GM12878 (cell line): ENCODE data around the gene TRMT1. TPM values are rescaled to one million over a fixed set of nuclear protein-coding genes. Genes with fewer than 3 reads are reported as not detected.

Experiments used
- ATAC-seq: fragments of 200-7000 bp; cut with Tn5 transposase; 3 replicates; pipeline ENCODE4 v1.9.1; 2020; ENCODE audit warnings: mild to moderate bottlenecking, moderate library complexity
- BruUV-seq: library from RNA; stranded (reverse); fragments of 400-500 nt; replicated peaks from 2 replicates; lab custom pipeline; 2021; lab: Mats Ljungman, UMichigan
- CTCF ChIA-PET: fragments of 300-600 bp; sonication (Branson Sonifier 250); formaldehyde crosslinking; extraction: SDS; loops from one replicate; lab custom pipeline; 2021; ENCODE audit warnings: inconsistent platforms; lab: Yijun Ruan, JAX
- POLR2A ChIA-PET: fragments of 350-600 bp; formaldehyde crosslinking; extraction: SDS; loops from one replicate; lab custom pipeline; 2021; ENCODE audit warnings: inconsistent platforms; lab: Charles Lee
- RAD21 ChIA-PET: fragments of 300-600 bp; sonication (Branson Sonifier 250); formaldehyde crosslinking; loops from one replicate; lab custom pipeline; 2023; ENCODE audit warnings: antibody characterized with exemption; ENCODE audit not compliant: unreplicated experiment; lab: Charles Lee
- SMC1A ChIA-PET: fragments of 300-600 bp; sonication (Branson Sonifier 250); formaldehyde crosslinking; loops from one replicate; lab custom pipeline; 2023; ENCODE audit not compliant: unreplicated experiment, uncharacterized antibody; lab: Charles Lee
- DNase-seq: peaks from one replicate; pipeline ENCODE4 v3.0.0-alpha.2; 2011; ENCODE audit warnings: low read depth, low spot score
- FAIRE-seq: peaks from 3 replicates; lab custom pipeline; 2011; peaks lifted over from hg19 to GRCh38; lab: Jason Lieb, UNC
- H2AFZ ChIP-seq: 2 replicates; pipeline ENCODE4 v1.6.0; 2011; ENCODE audit warnings: low read depth, low read length, control low read depth; ENCODE audit not compliant: control insufficient read depth
- H3K27ac ChIP-seq: 2 replicates; pipeline ENCODE4 v1.5.1; 2011; ENCODE audit warnings: control low read depth; ENCODE audit not compliant: control insufficient read depth, insufficient read depth
- H3K27me3 ChIP-seq, 2 experiments: replicated peaks in 1 of 2; 2 replicates each; pipeline versions ENCODE4 v1.6.0 to v1.6.1; 2011; ENCODE audit warnings: low read length in 1 of 2; ENCODE audit not compliant: control insufficient read depth in 2 of 2, insufficient read depth in 2 of 2
- H3K36me3 ChIP-seq, 2 experiments: 2 replicates each; pipeline ENCODE4 v1.5.1; 2011; ENCODE audit warnings: low read length in 1 of 2; ENCODE audit not compliant: control insufficient read depth in 2 of 2, insufficient read depth in 2 of 2
- H3K4me1 ChIP-seq: 2 replicates; pipeline ENCODE4 v1.6.1; 2011; ENCODE audit warnings: mild to moderate bottlenecking, low read length, moderate library complexity, mixed read lengths; ENCODE audit not compliant: control insufficient read depth, insufficient read depth
- H3K4me2 ChIP-seq: 2 replicates; pipeline ENCODE4 v1.6.0; 2011; ENCODE audit warnings: control low read depth; ENCODE audit not compliant: control insufficient read depth, insufficient read depth
- H3K4me3 ChIP-seq: fragments of 200-600 bp; sonication (generic); 2 replicates; pipeline ENCODE4 v1.5.1; 2016
- H3K79me2 ChIP-seq: 2 replicates; pipeline ENCODE4 v1.6.0; 2011; ENCODE audit warnings: low read length; ENCODE audit not compliant: control insufficient read depth, insufficient read depth
- H3K9ac ChIP-seq: 2 replicates; pipeline ENCODE4 v1.8.0; 2011; ENCODE audit warnings: low read length, control low read depth, mixed read lengths; ENCODE audit not compliant: control insufficient read depth, insufficient read depth
- H3K9me3 ChIP-seq: replicated peaks from 3 replicates; pipeline ENCODE4 v1.5.1; 2011; ENCODE audit warnings: mild to moderate bottlenecking, low read length; ENCODE audit not compliant: control insufficient read depth, insufficient read depth
- H4K20me1 ChIP-seq: 2 replicates; pipeline ENCODE4 v1.6.0; 2011; ENCODE audit not compliant: control insufficient read depth, insufficient read depth
- CBFB ChIP-seq: IDR thresholded peaks from 2 replicates; pipeline ENCODE4 v1.6.1; 2016; ENCODE audit warnings: antibody characterized with exemption, low read depth
- CHD1 ChIP-seq: IDR thresholded peaks from 2 replicates; pipeline ENCODE4 v1.6.1; 2012; ENCODE audit warnings: low read depth, low read length, improper control_type of control experiment
- CHD4 ChIP-seq: fragments of 200-600 bp; sonication (generic); IDR thresholded peaks from 2 replicates; pipeline ENCODE4 v1.6.1; 2016; ENCODE audit warnings: mild to moderate bottlenecking
- JUNB ChIP-seq: IDR thresholded peaks from 2 replicates; pipeline ENCODE4 v1.6.1; 2016; ENCODE audit warnings: antibody characterized with exemption, mild to moderate bottlenecking
- NR2C2 ChIP-seq: IDR thresholded peaks from 2 replicates; pipeline ENCODE4 v1.6.1; 2011; ENCODE audit warnings: borderline replicate concordance, low read depth; ENCODE audit not compliant: control insufficient read depth, insufficient read length
- RELA ChIP-seq: fragments of 450-650 bp; IDR thresholded peaks from 2 replicates; pipeline ENCODE4 v1.8.0; 2014; ENCODE audit warnings: borderline replicate concordance; ENCODE audit not compliant: partially characterized antibody
- SMAD5 ChIP-seq: IDR thresholded peaks from 2 replicates; pipeline ENCODE4 v1.6.1; 2016; ENCODE audit warnings: antibody characterized with exemption, low read depth
- SUPT20H ChIP-seq: IDR thresholded peaks from 2 replicates; pipeline ENCODE4 v1.6.1; 2011; ENCODE audit warnings: low read depth, mild to moderate bottlenecking, low read length, moderate library complexity, borderline replicate concordance; ENCODE audit not compliant: control insufficient read depth
- WGBS: methylation state at CpG from one replicate; pipeline ENCODE4 v1.1.6; 2016; ENCODE audit warnings: low lambda C conversion rate; ENCODE audit not compliant: insufficient replicate concordance, insufficient coverage; ENCODE audit errors: missing lambda C conversion rate; 5-methylcytosine and 5-hydroxymethylcytosine counted together
- in situ Hi-C: fragments of 300-500 bp; cut with MboI; formaldehyde crosslinking; loops from 9 replicates; pipeline ENCODE4 v1.14.3; 2018; ENCODE audit warnings: mixed read lengths
- intact Hi-C: fragments of 100-400 bp; cut with micrococcal nuclease; formaldehyde crosslinking; loops from one replicate; pipeline ENCODE4 v1.14.2; 2022; ENCODE audit not compliant: unreplicated experiment
- polyA plus RNA-seq, 11 experiments: library from polyadenylated mRNA; depleted of rRNA in 4 of 11; unstranded in 6 of 11; stranded (reverse) in 5 of 11; fragments of >200 nt; fragmentation: Nextera tagmentation in 4 of 11; fragmentation: Illumina TruSeq in 1 of 11; extraction: Ambion mirVana in 4 of 11; extraction: Trizol in 1 of 11; gene quantifications; 1 replicate in 1 of 11; 2 replicates in 10 of 11; pipeline versions ENCODE4 v1.2.1 to v1.2.3, GENCODE V29; 2011 to 2016; ENCODE audit warnings: inconsistent platforms in 2 of 11, missing spikeins in 2 of 11, low read depth in 1 of 11
- total RNA-seq, 4 experiments: library from RNA; depleted of rRNA in 3 of 4; stranded (reverse); fragments of >200 nt in 3 of 4; fragmentation: Illumina TruSeq in 1 of 4; extraction: Trizol in 1 of 4; gene quantifications; 2 replicates each; pipeline versions ENCODE4 v1.2.1 to v1.2.3, GENCODE V29; 2013 to 2021
- TF ChIP-seq, protein P1 (sequence below): fragments of 450-650 bp; formaldehyde crosslinking; IDR thresholded peaks from 2 replicates; pipeline ENCODE4 v1.4.0; 2022; ENCODE audit warnings: mild to moderate bottlenecking, moderate library complexity
- TF ChIP-seq, protein P2 (sequence below): fragments of 450-650 bp; formaldehyde crosslinking; IDR thresholded peaks from 2 replicates; pipeline ENCODE4 v1.5.0; 2022; ENCODE audit warnings: mild to moderate bottlenecking, missing genetic modification characterization

Gene TRMT1
- total and polyA plus RNA-seq, 10 of the 15 experiments (the other 5 are each of a cell fraction or from before 2014, with no cell fraction given) = 3.4 to 68.8 (median 34.8) TPM

DNA sequence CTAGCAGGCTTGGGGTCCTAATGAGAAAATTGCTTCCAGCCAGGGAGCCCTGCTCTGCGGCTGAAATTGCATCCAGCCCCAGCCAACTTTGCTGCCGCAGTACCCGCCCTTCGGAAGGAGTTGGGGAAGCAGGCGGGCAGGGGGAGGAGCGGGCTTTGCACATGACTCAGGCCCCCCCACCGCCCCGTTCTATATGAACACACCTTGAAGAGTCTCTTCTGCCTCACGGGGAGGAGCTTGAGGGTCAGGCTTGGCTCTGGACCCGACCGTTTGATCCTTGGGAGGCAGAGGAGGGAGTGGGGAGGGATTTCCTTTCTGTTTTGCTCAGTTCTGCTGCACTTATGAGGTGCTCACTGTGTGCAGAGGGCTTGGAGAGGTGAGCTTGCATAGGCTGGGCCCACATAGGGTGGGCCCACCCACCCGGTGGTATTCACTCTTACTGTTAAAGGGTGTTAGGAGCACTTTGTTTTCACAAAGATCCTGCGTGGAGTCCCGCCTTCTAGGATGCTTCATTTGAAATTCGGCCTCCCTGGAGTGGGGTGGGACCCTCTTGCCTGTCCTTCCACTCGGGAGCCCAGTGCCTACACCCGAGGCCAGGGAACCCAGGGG is 60.4 kb downstream of the TRMT1 start (continued):
- TF ChIP-seq, protein P1, sequence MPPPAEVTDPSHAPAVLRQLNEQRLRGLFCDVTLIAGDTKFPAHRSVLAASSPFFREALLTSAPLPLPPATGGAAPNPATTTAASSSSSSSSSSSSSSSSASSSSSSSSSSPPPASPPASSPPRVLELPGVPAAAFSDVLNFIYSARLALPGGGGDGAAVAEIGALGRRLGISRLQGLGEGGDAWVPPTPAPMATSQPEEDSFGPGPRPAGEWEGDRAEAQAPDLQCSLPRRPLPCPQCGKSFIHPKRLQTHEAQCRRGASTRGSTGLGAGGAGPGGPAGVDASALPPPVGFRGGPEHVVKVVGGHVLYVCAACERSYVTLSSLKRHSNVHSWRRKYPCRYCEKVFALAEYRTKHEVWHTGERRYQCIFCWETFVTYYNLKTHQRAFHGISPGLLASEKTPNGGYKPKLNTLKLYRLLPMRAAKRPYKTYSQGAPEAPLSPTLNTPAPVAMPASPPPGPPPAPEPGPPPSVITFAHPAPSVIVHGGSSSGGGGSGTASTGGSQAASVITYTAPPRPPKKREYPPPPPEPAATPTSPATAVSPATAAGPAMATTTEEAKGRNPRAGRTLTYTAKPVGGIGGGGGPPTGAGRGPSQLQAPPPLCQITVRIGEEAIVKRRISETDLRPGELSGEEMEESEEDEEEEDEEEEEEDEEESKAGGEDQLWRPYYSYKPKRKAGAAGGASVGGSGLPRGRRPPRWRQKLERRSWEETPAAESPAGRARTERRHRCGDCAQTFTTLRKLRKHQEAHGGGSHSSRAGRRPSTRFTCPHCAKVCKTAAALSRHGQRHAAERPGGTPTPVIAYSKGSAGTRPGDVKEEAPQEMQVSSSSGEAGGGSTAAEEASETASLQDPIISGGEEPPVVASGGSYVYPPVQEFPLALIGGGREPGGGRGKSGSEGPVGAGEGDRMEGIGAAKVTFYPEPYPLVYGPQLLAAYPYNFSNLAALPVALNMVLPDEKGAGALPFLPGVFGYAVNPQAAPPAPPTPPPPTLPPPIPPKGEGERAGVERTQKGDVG (CRISPR knock-in tag) = no peak
- TF ChIP-seq CHD1 = no peak
- TF ChIP-seq JUNB = no peak
- no peak for TF ChIP-seq NR2C2
- no peak for TF ChIP-seq CHD4
- TF ChIP-seq RELA = no peak
- TF ChIP-seq CBFB = no peak

DNA sequence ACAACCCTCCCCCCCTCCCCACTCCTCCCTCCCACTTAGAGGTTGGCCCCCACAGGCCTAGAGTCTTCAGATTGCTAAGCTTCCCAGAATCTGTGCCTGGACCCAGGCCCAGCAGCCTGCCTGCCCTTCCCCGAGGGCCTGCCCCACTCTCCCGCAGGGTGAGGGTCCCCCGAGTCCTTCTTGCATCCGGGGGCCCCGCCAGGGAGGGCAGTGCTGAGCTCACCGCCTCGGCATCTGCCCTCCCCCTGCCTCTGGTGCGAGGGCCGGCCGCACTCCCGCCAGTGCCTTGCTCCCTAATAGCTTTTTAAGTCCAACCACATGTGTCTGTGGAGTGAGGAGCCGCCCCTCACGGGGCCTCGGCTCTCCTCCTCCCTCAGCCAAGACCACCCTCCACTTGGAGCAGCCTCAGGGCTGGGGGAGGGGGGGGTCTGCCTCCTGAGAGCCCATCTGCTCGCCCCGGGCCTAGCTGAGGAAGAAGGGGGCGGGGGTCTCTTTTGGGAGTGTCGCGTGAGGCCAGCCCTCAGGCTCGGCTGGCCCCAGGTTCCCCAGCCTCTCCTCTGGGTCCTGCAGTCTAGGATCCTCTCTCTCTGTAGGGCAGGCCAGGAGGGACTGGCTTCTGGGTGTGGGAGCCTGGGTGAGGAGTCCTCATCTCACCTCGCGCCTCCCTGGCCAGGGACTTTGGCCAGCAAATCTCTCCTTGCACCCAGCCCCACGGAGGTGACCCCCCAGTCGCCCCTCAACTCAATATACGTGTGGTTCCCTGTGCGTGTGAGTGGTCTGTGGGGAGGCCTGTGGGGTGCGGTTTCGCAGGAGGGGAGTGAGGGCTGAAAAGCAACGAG is 61.1 kb downstream of the TRMT1 start:
- Histone ChIP-seq H3K4me2 (no peak overlapping the region), H3K36me3 (no peaks in the 10 kb centered on the region), H3K79me2 (no peaks in the 10 kb centered on the region), H3K9ac (no peak overlapping the region), H3K4me3 (no peak overlapping the region), H3K4me1 (no peaks in the 10 kb centered on the region), H3K27ac (no peak overlapping the region), H2AFZ (no peak overlapping the region), H3K27me3 (peaks cover 0 to 13% of the 10 kb centered on the region in 2 experiments; a peak in 3 of 4 replicates), H3K9me3 (no peaks in the 10 kb centered on the region), H4K20me1 (no peaks in the 10 kb centered on the region)
- 11% methylated on average over 29 of the region's 29 CpGs for WGBS
- SMC1A ChIA-PET = interaction anchor here (1.8 kb wide), 1 partner anchor 22 kb away, joined by 4 read pairs; no protein-coding TSS in a partner anchor
- RAD21 ChIA-PET = interaction anchor here (1.2 kb wide), 1 partner anchor 90 kb away, joined by 3 read pairs; no protein-coding TSS in a partner anchor
- no peak for DNase-seq
- CTCF ChIA-PET = interaction anchor here (0.7 to 10.9 kb wide), 2 partner anchors 39 to 76 kb away, joined by 3 to 247 read pairs; no protein-coding TSS in a partner anchor
- in situ Hi-C loops = no loop called here
- FAIRE-seq = no peak
- BruUV-seq = no TSS peak
- POLR2A ChIA-PET = no interaction called here
- intact Hi-C loops = no loop called here
- ATAC-seq = no peak
- TF ChIP-seq, protein P2, sequence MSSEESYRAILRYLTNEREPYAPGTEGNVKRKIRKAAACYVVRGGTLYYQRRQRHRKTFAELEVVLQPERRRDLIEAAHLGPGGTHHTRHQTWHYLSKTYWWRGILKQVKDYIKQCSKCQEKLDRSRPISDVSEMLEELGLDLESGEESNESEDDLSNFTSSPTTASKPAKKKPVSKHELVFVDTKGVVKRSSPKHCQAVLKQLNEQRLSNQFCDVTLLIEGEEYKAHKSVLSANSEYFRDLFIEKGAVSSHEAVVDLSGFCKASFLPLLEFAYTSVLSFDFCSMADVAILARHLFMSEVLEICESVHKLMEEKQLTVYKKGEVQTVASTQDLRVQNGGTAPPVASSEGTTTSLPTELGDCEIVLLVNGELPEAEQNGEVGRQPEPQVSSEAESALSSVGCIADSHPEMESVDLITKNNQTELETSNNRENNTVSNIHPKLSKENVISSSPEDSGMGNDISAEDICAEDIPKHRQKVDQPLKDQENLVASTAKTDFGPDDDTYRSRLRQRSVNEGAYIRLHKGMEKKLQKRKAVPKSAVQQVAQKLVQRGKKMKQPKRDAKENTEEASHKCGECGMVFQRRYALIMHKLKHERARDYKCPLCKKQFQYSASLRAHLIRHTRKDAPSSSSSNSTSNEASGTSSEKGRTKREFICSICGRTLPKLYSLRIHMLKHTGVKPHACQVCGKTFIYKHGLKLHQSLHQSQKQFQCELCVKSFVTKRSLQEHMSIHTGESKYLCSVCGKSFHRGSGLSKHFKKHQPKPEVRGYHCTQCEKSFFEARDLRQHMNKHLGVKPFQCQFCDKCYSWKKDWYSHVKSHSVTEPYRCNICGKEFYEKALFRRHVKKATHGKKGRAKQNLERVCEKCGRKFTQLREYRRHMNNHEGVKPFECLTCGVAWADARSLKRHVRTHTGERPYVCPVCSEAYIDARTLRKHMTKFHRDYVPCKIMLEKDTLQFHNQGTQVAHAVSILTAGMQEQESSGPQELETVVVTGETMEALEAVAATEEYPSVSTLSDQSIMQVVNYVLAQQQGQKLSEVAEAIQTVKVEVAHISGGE (CRISPR knock-in tag) = no peak
- TF ChIP-seq SMAD5 = no peak
- TF ChIP-seq SUPT20H = no peak
